NCI-H128 (cell line): Measurements from ENCODE around the gene SNRPB.

Experiments used
- DNase-seq: peaks from one replicate; lab custom pipeline; 2025; ENCODE audit not compliant: unreplicated experiment; lab: John Stamatoyannopoulos, UW

Gene SNRPB

GRCh38 chr20:2430538-2430937 is 40.1 kb downstream of the SNRPB start:
- no peak for DNase-seq

GRCh38 chr20:2429051-2429450 is 41.5 kb downstream of the SNRPB start:
- no peak for DNase-seq

GRCh38 chr20:2421247-2421646 is 49.3 kb downstream of the SNRPB start:
- DNase-seq: no peak

- DNase-seq: no peak
Measured at GRCh38 chr20:2420510-2420909, 50.1 kb downstream of the SNRPB start.

- no peak for DNase-seq
Measured at GRCh38 chr20:2418388-2418787, 52.2 kb downstream of the SNRPB start.

- DNase-seq: no peak
Measured at GRCh38 chr20:2417213-2417541, 53.4 kb downstream of the SNRPB start.

GRCh38 chr20:2416541-2417212 is 53.9 kb downstream of the SNRPB start:
- no peak for DNase-seq
